Right atrium auricular region (tissue), 2 donors: ENCODE measurements around the gene MTCL3.

Source experiments
- DNase-seq: peaks from one replicate; pipeline ENCODE4 v3.0.0-alpha.2; 2019; ENCODE audit warnings: low spot score
- H3K27ac ChIP-seq, 2 donors: fragments of 200-600 bp; sonication (generic); 1 replicate in 1 of 2; 2 replicates in 1 of 2; pipeline ENCODE4 v1.5.1; 2016 to 2019
- H3K27me3 ChIP-seq, 2 donors: fragments of 200-600 bp; sonication (generic); one replicate each; pipeline versions ENCODE4 v1.5.1 to v1.6.0; 2017 to 2019
- H3K36me3 ChIP-seq: fragments of 200-600 bp; sonication (generic); one replicate; pipeline ENCODE4 v1.5.1; 2016
- H3K4me1 ChIP-seq, 2 donors: fragments of 200-600 bp; sonication (generic); one replicate each; pipeline versions ENCODE4 v1.5.1 to v1.6.0; 2017 to 2019
- H3K4me3 ChIP-seq, 2 donors: fragments of 200-600 bp; sonication (generic); 1 replicate in 1 of 2; 2 replicates in 1 of 2; pipeline ENCODE4 v1.5.1; 2017 to 2019; ENCODE audit warnings: mild to moderate bottlenecking in 1 of 2, moderate library complexity in 1 of 2
- H3K9me3 ChIP-seq, 2 donors: fragments of 200-600 bp; sonication (generic); one replicate each; pipeline ENCODE4 v1.5.1; 2019
- CTCF ChIP-seq, 2 donors: fragments of 200-600 bp; sonication (generic); IDR thresholded peaks; one replicate each; pipeline ENCODE4 v1.5.1; 2019; ENCODE audit warnings: antibody characterized with exemption in 2 of 2

The MTCL3 gene

GRCh38 chr6:127483399-127484055 lies 35.6 kb downstream of the MTCL3 start:
- H3K27me3 ChIP-seq, result no peaks in the 10 kb centered on the region
- no peak overlapping the region for H3K4me3 ChIP-seq
- TF ChIP-seq CTCF (IDR thresholded peaks at IDR 0.05), result no peak
- no peaks in the 10 kb centered on the region for H3K36me3 ChIP-seq
- no peak overlapping the region for H3K27ac ChIP-seq
- no peaks in the 10 kb centered on the region for H3K9me3 ChIP-seq
- no peak for DNase-seq
- no peaks in the 10 kb centered on the region for H3K4me1 ChIP-seq

- Histone ChIP-seq H3K27ac (no peak overlapping the region), H3K9me3 (no peaks in the 10 kb centered on the region), H3K27me3 (no peaks in the 10 kb centered on the region), H3K36me3 (no peaks in the 10 kb centered on the region), H3K4me1 (no peaks in the 10 kb centered on the region), H3K4me3 (no peak overlapping the region)
- no peak for DNase-seq
- TF ChIP-seq CTCF (IDR thresholded peaks at IDR 0.05), result no peak
Observed at GRCh38 chr6:127482325-127482724, 36.8 kb downstream of the MTCL3 start.

GRCh38 chr6:127481628-127482027 lies 37.5 kb downstream of the MTCL3 start:
- no peak overlapping the region for H3K4me3 ChIP-seq
- no peaks in the 10 kb centered on the region for H3K4me1 ChIP-seq
- no peaks in the 10 kb centered on the region for H3K9me3 ChIP-seq
- no peak for TF ChIP-seq CTCF (IDR thresholded peaks at IDR 0.05)
- H3K36me3 ChIP-seq, result no peaks in the 10 kb centered on the region
- no peak for DNase-seq
- no peak overlapping the region for H3K27ac ChIP-seq
- H3K27me3 ChIP-seq, result no peaks in the 10 kb centered on the region

- Histone ChIP-seq H3K9me3 (no peaks in the 10 kb centered on the region), H3K36me3 (no peaks in the 10 kb centered on the region), H3K4me1 (no peaks in the 10 kb centered on the region), H3K27me3 (no peaks in the 10 kb centered on the region), H3K4me3 (no peak overlapping the region), H3K27ac (no peak overlapping the region)
- DNase-seq, result no peak
- TF ChIP-seq CTCF (IDR thresholded peaks at IDR 0.05), result no peak
Observed at GRCh38 chr6:127481111-127481510, 38.0 kb downstream of the MTCL3 start.

- Histone ChIP-seq H3K4me3 (no peak overlapping the region), H3K36me3 (no peaks in the 10 kb centered on the region), H3K27ac (no peak overlapping the region), H3K27me3 (no peaks in the 10 kb centered on the region), H3K4me1 (no peaks in the 10 kb centered on the region), H3K9me3 (no peaks in the 10 kb centered on the region)
- TF ChIP-seq CTCF (IDR thresholded peaks at IDR 0.05), result no peak
- DNase-seq, result no peak
Observed at GRCh38 chr6:127477658-127478057, 41.5 kb downstream of the MTCL3 start.

GRCh38 chr6:127475823-127476176 lies 43.3 kb downstream of the MTCL3 start:
- Histone ChIP-seq H3K9me3 (no peaks in the 10 kb centered on the region), H3K4me3 (no peak overlapping the region), H3K27ac (no peak overlapping the region), H3K27me3 (no peaks in the 10 kb centered on the region), H3K36me3 (no peaks in the 10 kb centered on the region), H3K4me1 (no peaks in the 10 kb centered on the region)
- no peak for DNase-seq
- no peak for TF ChIP-seq CTCF (IDR thresholded peaks at IDR 0.05)
